Measurements from ENCODE around the gene TYW1B.
"Not testable (repeated sequence)": the region's sequence is repeated elsewhere in the genome, so short reads cannot be mapped to it uniquely, and the experiment has no call there.

DNA sequence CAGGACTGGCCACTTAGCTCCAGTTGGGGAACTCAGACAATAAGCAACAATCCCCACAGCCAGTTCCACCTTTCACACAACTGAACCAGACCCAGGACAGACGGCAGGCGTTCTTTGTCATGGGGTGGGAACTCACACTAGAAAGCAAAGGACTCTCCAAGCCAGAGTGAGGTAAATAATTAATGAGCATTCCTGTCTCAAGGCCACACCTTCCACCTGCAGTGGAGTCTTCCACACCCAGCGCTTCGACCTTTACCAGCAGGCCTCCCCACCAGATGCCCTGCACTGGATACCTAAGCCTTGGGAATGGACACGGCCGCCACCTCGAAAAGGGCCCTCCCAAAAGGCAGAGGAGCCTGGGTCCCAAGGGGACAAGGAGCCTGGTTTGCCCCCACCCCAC, 105.3 kb downstream of the TYW1B start:
- TF ChIP-seq, protein P1, sequence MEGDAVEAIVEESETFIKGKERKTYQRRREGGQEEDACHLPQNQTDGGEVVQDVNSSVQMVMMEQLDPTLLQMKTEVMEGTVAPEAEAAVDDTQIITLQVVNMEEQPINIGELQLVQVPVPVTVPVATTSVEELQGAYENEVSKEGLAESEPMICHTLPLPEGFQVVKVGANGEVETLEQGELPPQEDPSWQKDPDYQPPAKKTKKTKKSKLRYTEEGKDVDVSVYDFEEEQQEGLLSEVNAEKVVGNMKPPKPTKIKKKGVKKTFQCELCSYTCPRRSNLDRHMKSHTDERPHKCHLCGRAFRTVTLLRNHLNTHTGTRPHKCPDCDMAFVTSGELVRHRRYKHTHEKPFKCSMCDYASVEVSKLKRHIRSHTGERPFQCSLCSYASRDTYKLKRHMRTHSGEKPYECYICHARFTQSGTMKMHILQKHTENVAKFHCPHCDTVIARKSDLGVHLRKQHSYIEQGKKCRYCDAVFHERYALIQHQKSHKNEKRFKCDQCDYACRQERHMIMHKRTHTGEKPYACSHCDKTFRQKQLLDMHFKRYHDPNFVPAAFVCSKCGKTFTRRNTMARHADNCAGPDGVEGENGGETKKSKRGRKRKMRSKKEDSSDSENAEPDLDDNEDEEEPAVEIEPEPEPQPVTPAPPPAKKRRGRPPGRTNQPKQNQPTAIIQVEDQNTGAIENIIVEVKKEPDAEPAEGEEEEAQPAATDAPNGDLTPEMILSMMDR (conservative IDR thresholded peaks at IDR 0.05; ENCODE audit: low read depth, low read length): not testable (repeated sequence)
- not testable (repeated sequence) for TF ChIP-seq EZH2phosphoT487 (IDR thresholded peaks at IDR 0.05; ENCODE audit: borderline replicate concordance, low read length); EZH2 (IDR thresholded peaks at IDR 0.05; ENCODE audit: low read length, unreplicated experiment)

Measured in PC-3 (cell line).